HCT116 (cell line): Measurements from ENCODE around the gene RTL3.

Source experiments
- RAD21 ChIP-seq: IDR thresholded peaks from 2 replicates; pipeline ENCODE4 v1.6.1; 2012; ENCODE audit warnings: low read depth, mild to moderate bottlenecking
- SIN3A ChIP-seq: IDR thresholded peaks from 2 replicates; pipeline ENCODE4 v1.6.1; 2012; ENCODE audit warnings: low read depth

DNA sequence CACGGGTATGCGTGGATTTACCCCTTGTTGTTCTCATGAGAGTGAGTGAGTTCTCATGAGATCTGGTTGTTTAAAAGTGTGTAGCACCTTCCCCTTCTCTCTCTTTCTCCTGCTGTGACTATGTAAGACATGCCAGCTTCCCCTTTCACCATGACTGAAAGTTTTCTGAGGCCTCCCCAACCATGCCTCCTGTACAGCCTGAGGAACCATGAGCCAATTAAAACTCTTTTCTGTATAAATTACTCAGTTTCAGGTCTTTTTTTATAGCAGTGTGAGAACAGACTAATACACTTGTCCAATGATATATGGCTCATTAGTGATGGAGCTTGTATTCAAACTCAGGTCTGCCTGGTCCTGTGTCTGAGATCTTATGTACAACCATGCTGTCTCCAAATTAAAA, 28.5 kb upstream of the RTL3 start:
- no peak for TF ChIP-seq RAD21
- no peak for TF ChIP-seq SIN3A
